Colonic mucosa (tissue), 4 donors: ENCODE data around the gene GCLC. TPM values are rescaled to one million over a fixed set of nuclear protein-coding genes. Genes with fewer than 3 reads are reported as not detected.
"Not testable (repeated sequence)": the region's sequence is repeated elsewhere in the genome, so short reads cannot be mapped to it uniquely, and the experiment has no call there.

Source experiments
- DNase-seq: peaks from one replicate; pipeline ENCODE4 v3.0.0-alpha.2; 2020
- H3K27ac ChIP-seq: fragments of 200-600 bp; one replicate; pipeline ENCODE4 v1.8.0; 2021
- H3K27me3 ChIP-seq: fragments of 200-600 bp; one replicate; pipeline ENCODE4 v1.8.0; 2021
- H3K36me3 ChIP-seq: fragments of 200-600 bp; one replicate; pipeline ENCODE4 v1.8.0; 2021
- H3K4me1 ChIP-seq: fragments of 200-600 bp; one replicate; pipeline ENCODE4 v1.8.0; 2021; ENCODE audit warnings: mild to moderate bottlenecking
- H3K4me3 ChIP-seq: fragments of 200-600 bp; one replicate; pipeline ENCODE4 v1.8.0; 2021
- H3K9ac ChIP-seq, 2 donors: one replicate each; pipeline ENCODE4 v1.7.0; 2013; ENCODE audit warnings: control low read depth in 2 of 2, low read depth in 2 of 2, low read length in 2 of 2
- H3K9me3 ChIP-seq: fragments of 200-600 bp; one replicate; pipeline ENCODE4 v1.8.0; 2021
- intact Hi-C: fragments of 100-400 bp; cut with DNase I; formaldehyde crosslinking; loops from one replicate; pipeline ENCODE4 v1.14.1; 2022
- total RNA-seq, 2 donors: library from RNA; stranded (reverse); fragmentation: NEBNext Ultra II Directional in 1 of 2; extraction: Animal tissue kit (Norgen Biotek cat#: 25700) in 1 of 2; gene quantifications; one replicate each; pipeline ENCODE4 v1.2.1, GENCODE V29; 2021
- TF ChIP-seq, protein P1 (sequence below): fragments of 200-600 bp; IDR thresholded peaks from one replicate; pipeline ENCODE4 v1.8.0; 2022; ENCODE audit warnings: antibody characterized with exemption, mild to moderate bottlenecking
- donor health status: healthy.
- donor health status: DM: no; HTN: no; CAD: no.
- donor health status: DM: no; HTN: no; CAD: no.

Gene GCLC
- total RNA-seq, 2 donors from 2014 or later: 35.0 to 37.1 TPM

GRCh38 chr6:53581856-53582255 is 37.0 kb upstream of the GCLC start:
- no peaks in the 10 kb centered on the region for H3K27me3 ChIP-seq
- no peak for DNase-seq
- intact Hi-C loops: no loop called here
- H3K9me3 ChIP-seq: no peaks in the 10 kb centered on the region
- TF ChIP-seq, protein P1, sequence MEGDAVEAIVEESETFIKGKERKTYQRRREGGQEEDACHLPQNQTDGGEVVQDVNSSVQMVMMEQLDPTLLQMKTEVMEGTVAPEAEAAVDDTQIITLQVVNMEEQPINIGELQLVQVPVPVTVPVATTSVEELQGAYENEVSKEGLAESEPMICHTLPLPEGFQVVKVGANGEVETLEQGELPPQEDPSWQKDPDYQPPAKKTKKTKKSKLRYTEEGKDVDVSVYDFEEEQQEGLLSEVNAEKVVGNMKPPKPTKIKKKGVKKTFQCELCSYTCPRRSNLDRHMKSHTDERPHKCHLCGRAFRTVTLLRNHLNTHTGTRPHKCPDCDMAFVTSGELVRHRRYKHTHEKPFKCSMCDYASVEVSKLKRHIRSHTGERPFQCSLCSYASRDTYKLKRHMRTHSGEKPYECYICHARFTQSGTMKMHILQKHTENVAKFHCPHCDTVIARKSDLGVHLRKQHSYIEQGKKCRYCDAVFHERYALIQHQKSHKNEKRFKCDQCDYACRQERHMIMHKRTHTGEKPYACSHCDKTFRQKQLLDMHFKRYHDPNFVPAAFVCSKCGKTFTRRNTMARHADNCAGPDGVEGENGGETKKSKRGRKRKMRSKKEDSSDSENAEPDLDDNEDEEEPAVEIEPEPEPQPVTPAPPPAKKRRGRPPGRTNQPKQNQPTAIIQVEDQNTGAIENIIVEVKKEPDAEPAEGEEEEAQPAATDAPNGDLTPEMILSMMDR: no peak
- no peaks in the 10 kb centered on the region for H3K4me1 ChIP-seq
- no peak overlapping the region for H3K27ac ChIP-seq
- no peak overlapping the region for H3K4me3 ChIP-seq
- no peaks in the 10 kb centered on the region for H3K36me3 ChIP-seq
- H3K9ac ChIP-seq: no peak overlapping the region

- intact Hi-C loops: no loop called here
- Histone ChIP-seq H3K27me3 (no peaks in the 10 kb centered on the region), H3K27ac (no peak overlapping the region), H3K4me1 (no peaks in the 10 kb centered on the region), H3K9me3 (no peaks in the 10 kb centered on the region), H3K36me3 (no peaks in the 10 kb centered on the region), H3K4me3 (no peak overlapping the region), H3K9ac (no peak overlapping the region)
- TF ChIP-seq, protein P1: no peak
- no peak for DNase-seq
Observed at GRCh38 chr6:53581173-53581773, 36.4 kb upstream of the GCLC start.

GRCh38 chr6:53579338-53579737 is 34.4 kb upstream of the GCLC start:
- no peaks in the 10 kb centered on the region for H3K9me3 ChIP-seq
- no peak for DNase-seq
- intact Hi-C loops: no loop called here
- H3K9ac ChIP-seq: no peak overlapping the region
- no peaks in the 10 kb centered on the region for H3K36me3 ChIP-seq
- H3K4me3 ChIP-seq: no peak overlapping the region
- H3K27ac ChIP-seq: no peak overlapping the region
- TF ChIP-seq, protein P1: no peak
- H3K4me1 ChIP-seq: no peaks in the 10 kb centered on the region
- H3K27me3 ChIP-seq: no peaks in the 10 kb centered on the region

GRCh38 chr6:53578371-53578770 is 33.5 kb upstream of the GCLC start:
- no peaks in the 10 kb centered on the region for H3K4me1 ChIP-seq
- H3K9me3 ChIP-seq: no peaks in the 10 kb centered on the region
- intact Hi-C loops: no loop called here
- TF ChIP-seq, protein P1: no peak
- H3K36me3 ChIP-seq: no peaks in the 10 kb centered on the region
- no peak overlapping the region for H3K9ac ChIP-seq
- no peaks in the 10 kb centered on the region for H3K27me3 ChIP-seq
- DNase-seq: no peak
- H3K27ac ChIP-seq: no peak overlapping the region
- H3K4me3 ChIP-seq: no peak overlapping the region

- Histone ChIP-seq H3K36me3 (no peaks in the 10 kb centered on the region), H3K4me1 (no peaks in the 10 kb centered on the region), H3K27me3 (no peaks in the 10 kb centered on the region), H3K9me3 (no peaks in the 10 kb centered on the region), H3K4me3 (no peak overlapping the region), H3K27ac (no peak overlapping the region), H3K9ac (no peak overlapping the region)
- TF ChIP-seq, protein P1: no peak
- DNase-seq: no peak
- intact Hi-C loops: no loop called here
Observed at GRCh38 chr6:53573299-53573698, 28.4 kb upstream of the GCLC start.

DNA sequence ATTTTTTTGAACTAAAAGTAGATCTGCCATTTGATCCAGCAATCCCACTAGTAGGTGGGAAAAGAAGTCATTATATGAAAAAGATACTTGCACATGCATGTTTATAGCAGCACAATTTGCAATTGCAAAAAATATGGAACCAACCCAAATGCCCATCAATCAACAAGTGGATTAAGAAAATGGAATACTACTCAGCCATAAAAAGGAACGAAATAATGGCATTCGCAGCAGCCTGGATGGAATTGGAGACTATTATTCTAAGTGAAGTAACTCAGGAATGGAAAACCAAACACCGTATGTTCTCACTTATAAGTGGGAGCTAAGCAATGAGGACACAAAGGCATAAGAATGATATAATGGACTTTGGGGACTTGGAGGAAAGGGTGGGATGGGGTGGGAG is 27.5 kb upstream of the GCLC start:
- DNase-seq, H3K9ac ChIP-seq, H3K27me3 ChIP-seq, H3K27ac ChIP-seq, intact Hi-C loops, H3K36me3 ChIP-seq, H3K4me1 ChIP-seq, H3K9me3 ChIP-seq, H3K4me3 ChIP-seq: not testable (repeated sequence)
